CD4-positive, alpha-beta T cell treated with Interleukin-4 for 4 hours (primary cell): ENCODE results near the gene PPFIA3.
"Not testable (repeated sequence)": the region's sequence is repeated elsewhere in the genome, so short reads cannot be mapped to it uniquely, and the experiment has no call there.

Source experiments
- DNase-seq: peaks from one replicate; pipeline ENCODE4 v3.0.0-alpha.2; 2020

PPFIA3 gene

GRCh38 chr19:49125025-49125731 lies 5.8 kb downstream of the PPFIA3 start:
- DNase-seq: no peak

DNA sequence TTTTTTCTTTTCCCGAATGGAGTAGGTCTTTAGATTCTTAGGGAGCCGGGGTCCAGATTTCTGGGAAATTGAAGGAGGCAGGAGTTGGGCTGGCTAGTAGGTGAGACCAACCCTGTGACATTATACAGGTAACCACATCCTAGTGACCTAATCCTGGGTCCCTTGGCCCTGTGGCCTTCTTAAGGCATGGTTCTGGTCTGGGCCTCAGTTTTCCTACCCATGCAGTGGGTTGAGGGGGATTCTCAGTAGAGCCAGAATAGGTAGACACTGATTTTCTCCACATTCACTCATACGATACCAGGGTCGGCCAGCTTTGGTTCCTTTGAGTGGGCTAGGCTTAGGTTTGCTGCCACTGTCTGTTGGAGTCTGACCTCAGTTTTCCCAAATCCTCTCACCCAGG lies 7.2 kb downstream of the PPFIA3 start:
- DNase-seq: no peak

GRCh38 chr19:49127225-49127624 lies 7.9 kb downstream of the PPFIA3 start:
- not testable (repeated sequence) for DNase-seq

DNA sequence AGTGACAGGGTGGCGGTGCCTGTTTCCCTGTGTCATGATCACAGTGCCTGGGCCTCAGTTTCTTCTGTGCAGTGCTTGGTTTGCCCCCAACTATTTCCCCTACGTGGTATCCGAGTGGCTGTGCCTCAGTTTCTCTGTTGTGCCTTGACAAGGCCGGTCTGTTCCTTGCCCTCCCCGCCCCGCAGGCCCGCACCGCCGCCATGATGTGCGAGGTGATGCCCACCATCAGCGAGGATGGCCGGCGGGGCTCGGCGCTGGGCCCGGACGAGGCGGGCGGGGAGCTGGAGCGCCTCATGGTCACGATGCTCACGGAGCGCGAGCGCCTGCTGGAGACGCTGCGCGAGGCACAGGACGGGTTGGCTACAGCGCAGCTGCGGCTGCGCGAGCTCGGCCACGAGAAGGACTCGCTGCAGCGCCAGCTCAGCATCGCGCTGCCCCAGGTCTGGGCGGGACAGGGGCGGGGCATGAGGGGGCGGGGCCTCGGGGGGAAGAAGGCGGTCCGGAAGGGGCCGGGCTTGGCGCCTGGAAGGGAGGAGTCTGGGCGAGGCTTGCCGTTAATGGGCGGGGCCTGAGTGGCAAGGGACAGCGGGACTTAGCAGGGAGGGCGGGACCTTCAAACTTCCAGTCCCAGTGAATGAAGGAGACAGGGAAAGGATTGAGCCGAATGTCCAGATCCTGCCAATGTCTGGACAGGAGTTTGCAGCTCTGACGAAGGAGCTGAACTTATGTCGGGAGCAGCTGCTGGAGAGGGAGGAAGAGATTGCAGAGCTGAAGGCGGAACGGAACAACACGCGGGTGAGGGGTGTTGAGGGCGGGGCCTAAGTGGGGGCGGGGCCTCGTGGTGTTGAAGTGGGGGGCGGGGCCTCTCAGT lies 8.6 kb downstream of the PPFIA3 start:
- peak; percentile 92 for DNase-seq

DNA sequence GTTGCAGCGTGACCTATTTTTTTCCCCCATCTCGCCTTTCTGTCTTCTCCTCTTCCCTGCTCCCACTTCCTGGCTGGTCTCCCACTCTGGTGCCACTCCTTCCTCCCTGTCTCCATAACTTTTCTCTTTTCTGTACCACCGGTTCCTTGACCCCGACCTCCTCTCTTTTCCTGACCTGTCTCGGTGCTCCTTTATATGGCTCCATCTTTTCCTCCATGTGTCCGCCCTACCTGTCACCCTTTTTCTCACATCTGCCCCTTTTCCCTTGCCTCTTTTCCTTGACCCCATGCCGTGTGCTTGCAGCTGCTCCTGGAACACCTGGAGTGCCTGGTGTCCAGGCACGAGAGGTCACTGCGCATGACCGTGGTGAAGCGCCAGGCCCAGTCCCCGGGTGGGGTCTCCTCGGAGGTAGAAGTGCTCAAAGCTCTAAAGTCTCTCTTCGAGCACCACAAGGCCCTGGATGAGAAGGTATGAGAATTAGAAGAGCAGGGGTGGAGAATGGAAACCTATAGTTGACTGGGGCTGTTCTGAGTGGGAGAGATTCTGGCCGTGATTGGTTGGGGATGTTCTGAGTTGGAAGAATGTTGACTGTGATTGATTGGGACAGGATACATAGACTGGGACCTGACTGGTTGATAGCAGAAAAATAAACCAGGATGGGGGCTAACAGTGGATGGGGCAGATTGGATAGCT lies 9.3 kb downstream of the PPFIA3 start:
- DNase-seq: no peak

DNA sequence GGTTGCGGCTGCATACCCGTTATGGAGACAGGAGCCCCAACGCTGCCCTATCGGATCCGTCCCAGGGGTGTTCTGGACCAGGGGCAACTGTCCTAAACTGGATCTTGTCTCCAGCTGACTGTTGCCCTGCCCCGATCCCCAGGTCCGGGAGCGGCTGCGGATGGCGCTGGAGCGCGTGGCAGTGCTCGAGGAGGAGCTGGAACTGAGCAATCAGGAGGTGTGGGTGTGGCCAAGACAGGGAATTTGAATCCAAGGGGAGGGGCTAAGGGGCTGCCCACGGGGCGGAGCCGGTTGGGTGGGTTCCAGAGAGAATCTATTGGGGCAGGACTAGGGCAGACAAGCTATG lies 9.9 kb downstream of the PPFIA3 start:
- no peak for DNase-seq

- no peak for DNase-seq
Observed at GRCh38 chr19:49130325-49130724, 11.0 kb downstream of the PPFIA3 start.

DNA sequence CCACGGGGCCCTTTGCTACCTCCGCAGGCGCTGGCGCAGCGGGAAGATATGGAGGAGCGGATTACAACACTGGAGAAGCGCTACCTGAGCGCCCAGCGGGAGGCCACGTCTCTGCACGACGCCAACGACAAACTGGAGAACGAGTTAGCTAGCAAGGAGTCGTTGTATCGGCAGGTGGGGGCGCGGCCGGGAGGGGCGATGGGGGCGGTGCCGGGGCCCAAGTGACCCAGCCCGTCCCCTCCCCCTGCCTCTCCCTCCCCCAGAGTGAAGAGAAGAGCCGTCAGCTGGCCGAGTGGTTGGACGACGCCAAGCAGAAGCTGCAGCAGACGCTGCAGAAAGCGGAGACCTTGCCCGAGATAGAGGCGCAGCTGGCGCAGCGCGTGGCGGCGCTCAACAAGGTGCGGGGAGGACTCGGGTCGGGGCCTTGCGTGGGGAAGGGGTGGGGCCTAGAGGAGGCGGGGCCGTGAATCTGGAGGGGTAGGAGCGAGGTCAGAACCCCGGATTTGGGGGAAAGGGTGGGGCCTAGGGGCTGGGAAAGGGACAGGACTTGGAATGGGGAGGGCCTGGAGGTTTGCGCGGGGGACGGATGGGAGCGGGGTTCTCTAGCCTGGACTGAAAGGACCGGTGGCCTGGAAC lies 13.7 kb downstream of the PPFIA3 start:
- DNase-seq: no peak

DNA sequence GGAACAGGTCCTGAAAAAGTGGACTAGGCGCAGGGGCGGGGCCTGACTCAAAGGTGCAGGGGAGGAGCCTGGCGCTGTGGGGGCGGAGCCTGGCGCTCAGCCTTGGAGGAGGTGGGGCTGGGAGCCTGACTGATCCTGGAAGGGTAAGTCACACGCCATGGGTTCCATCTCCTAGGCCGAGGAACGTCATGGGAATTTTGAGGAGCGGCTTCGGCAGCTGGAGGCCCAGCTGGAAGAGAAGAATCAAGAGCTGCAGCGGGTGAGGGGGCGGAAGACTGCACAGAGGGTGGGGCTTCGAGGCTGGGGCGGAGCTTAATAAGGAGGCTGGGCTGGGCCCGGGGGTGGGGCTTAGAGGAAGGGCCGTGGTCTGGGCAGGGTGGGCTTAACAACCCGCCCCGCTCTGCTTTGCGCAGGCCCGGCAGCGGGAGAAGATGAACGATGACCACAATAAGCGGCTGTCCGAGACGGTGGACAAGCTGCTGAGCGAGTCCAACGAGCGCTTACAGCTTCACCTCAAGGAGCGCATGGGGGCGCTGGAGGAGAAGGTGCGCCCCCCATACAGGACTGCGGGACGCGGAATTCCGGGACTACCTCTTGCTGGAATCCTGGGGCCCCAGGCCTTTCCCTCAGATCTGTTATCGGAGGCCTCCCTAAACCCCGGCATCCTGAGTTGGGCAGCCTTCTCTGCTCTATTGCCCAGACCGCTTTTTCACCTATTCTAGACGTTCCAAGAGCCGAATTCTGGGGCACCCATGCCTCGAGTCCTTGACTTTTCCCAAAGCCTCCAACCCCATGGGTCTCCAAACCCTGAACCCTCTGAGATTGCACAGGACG lies 14.5 kb downstream of the PPFIA3 start:
- DNase-seq: no peak

DNA sequence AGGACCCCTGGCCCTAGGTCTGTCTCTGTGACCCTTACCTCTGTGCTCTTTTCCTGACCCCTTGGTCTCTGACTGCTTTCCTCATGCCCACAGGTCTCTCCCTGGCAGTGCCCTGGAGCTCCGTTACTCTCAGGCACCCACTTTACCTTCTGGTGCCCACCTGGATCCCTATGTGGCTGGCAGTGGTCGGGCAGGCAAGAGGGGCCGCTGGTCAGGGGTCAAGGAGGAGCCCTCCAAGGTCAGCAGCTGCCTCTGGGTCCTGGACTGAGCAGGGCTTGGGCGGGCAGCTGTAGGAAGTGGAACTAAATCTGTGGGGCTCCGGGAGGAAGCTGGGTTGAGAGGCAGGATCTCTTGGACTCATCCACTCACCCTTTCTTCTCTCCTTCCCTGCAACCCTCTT lies 16.3 kb downstream of the PPFIA3 start:
- no peak for DNase-seq

DNA sequence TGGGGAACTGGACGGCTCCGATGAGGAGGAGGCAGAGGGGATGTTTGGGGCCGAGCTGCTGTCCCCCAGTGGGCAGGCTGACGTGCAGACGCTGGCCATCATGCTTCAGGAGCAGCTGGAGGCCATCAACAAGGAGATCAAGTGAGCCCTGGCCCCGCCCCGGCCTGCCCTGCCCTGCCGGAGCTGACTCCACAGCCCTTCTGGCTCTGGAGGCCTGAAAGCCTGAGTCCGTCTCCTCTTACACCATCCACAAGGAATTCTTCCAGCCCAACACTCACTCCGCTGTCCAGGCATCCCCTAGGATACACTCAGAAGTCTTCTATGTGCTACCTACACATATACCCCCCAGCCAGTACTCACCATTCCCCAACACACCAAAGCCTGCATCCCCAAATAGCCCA lies 17.4 kb downstream of the PPFIA3 start:
- DNase-seq: no peak

DNA sequence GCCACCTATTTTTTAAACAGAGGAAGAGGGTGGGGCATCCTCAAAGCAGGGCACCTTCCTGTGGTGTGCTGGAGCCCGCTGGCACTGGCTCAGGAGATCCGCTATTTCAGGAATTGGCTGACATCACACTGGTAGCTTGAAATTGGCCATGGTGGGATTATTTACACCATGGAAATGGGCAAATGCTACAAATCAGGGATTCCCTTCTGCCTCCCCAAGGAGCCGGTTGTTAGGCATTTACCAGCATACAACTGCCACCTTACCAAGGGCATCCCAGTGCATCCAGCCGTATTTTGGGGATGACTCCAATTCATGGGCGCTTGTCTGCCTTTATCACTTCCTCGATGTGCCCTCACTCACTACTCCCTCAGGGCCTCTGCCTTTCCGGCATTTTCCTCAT lies 21.6 kb downstream of the PPFIA3 start:
- no peak for DNase-seq

DNA sequence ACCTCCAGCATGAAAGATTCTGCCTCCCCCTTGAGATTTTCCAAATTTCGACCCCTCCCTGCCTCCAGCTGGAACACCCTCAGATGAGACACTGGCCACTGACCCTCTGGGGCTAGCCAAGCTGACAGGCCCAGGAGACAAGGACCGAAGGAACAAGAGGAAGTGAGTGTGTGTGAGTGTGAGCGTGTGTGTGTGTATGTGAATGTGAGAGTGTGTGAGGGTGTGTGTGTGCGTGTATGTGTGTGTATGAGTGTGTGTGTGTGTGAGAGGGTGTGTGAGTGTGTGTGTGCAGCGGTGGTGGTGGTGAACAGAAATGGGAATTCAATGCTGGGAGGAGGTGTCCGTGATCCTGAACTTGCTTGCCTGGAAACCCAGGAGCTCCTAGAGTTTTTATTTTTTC lies 22.0 kb downstream of the PPFIA3 start:
- DNase-seq: no peak

GRCh38 chr19:49142866-49143335 lies 23.6 kb downstream of the PPFIA3 start:
- peak; percentile 45 for DNase-seq

- DNase-seq: peak; percentile 59
Observed at GRCh38 chr19:49145573-49146407, 26.4 kb downstream of the PPFIA3 start.

GRCh38 chr19:49146408-49146770 lies 27.0 kb downstream of the PPFIA3 start:
- not testable (repeated sequence) for DNase-seq

DNA sequence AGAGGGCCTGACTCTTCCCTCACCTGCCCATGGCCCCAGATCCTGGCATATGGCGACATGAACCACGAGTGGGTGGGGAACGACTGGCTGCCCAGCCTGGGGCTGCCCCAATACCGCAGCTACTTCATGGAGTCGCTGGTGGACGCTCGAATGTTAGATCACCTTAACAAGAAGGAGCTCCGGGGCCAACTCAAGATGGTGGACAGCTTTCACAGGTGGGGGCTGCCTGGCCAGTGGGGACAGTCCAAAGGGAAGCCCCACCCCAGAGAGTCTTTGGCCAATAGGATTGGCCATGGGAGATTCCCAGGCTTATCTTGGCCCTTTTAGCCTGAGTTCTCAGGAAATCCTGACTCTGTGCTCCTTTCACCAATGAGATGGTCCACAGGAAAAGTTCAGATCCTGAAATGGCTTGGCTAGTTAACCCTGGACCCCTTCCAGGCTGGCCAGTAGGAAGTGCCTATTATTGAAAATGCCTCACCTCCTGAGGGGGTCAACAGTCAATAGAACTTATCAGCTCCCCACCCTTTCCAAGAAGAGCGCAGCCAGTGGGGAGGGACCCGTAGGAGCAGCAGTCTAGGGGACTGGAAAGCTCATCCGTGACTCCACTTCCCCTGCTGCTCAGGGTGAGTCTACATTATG lies 28.8 kb downstream of the PPFIA3 start:
- DNase-seq: no peak

DNA sequence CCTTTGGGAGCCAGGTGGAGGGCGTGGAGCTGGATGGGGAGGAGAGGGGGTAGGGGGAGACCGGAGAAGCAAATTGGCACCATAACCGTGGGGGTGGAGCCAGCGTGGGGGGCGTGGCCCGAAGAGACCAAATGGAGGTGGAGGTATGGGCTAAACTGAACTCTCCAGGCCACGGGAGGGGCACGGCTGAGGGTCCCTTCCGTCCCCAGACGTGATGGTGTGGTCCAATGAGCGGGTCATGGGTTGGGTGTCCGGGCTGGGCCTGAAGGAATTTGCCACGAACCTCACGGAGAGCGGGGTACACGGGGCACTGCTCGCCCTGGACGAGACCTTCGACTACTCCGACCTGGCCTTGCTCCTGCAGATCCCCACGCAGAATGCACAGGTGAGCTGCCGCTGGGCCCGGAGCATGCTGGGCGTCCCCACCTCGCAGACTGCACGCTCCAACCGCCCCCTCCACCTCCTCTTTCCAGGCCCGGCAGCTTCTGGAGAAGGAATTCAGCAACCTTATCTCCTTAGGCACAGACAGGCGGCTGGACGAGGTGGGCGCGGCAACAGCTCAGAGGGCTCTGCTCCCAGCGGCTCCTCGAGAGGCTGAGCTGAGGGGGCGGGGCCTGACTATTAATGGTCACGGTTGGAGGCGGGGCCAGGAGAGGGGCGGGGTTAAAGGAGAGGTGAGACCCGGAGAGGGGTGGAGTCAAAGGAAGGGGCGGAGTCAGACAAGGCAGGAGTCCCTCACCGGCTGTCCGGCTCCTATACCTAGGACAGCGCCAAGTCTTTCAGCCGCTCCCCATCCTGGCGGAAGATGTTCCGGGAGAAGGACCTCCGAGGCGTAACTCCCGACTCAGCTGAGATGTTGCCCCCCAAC lies 29.7 kb downstream of the PPFIA3 start:
- peak; percentile 55 for DNase-seq

- DNase-seq: no peak
Observed at GRCh38 chr19:49149652-49150105, 30.3 kb downstream of the PPFIA3 start.
